GM19324 (cell line): Measurements from ENCODE around the gene STN1.

ENCODE experiments used
- ATAC-seq: cut with Tn5 transposase; IDR thresholded peaks from one replicate; pipeline ENCODE4 v1.9.1; 2021; ENCODE audit warnings: mild to moderate bottlenecking, moderate library complexity; ENCODE audit not compliant: unreplicated experiment, low FRiP score

Gene STN1

DNA sequence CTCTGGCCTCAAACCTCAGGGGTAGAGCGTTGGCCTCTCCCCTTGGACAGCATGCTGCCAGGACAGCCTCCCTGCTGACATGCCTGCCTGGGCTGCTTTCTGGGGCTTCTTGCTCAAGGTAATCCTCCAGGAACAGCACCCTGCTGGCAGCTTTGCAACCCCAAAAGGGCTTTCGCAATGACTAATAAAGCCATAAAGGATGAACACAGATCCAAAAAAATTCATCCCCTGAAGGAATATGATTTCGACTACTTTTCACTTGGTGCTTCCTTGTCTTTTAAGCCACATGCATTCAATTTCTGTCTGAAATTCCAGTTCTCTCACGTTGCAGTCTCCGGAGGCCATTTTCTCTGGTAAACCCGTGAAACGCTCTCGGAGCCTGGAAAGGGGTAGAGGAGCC is 47.5 kb downstream of the STN1 start:
- no peak for ATAC-seq

DNA sequence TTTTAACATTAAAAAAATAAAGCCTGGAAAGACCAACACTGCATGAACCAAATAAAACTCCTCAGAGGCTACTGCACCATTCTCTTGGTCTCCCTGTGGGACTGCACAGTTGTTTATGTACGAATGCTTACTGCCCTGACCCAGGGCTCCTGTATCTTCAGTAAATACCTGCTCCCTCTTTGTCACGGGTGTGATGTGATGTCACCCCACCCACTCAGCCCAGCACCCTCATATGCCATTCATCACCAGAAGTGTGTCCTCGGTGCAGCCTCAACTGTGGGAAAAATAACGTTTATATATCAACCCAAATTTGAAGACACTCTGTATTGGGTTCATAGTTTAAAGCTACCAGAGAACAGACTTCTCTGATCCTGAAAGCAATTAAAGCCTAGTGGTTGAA is 48.6 kb downstream of the STN1 start:
- ATAC-seq: no peak

DNA sequence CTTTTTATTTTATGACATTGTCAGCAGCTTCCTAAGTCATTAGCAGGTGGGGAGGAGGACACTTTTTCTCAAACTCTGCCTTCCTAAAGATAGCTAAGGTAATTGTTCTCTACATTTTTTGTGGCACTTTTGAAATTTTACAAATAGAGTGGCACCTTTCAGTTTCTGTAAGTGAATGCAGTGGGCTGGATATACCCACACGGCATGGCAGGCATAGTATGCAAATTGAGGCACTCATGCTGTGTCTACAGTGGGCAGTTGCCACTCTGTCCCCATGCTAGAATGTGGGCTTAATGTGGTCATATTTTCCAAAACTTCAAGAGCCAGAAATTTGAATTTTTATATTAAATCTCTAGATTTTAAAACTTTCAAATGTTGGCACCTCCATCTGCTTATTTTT is 49.8 kb downstream of the STN1 start:
- ATAC-seq: no peak

DNA sequence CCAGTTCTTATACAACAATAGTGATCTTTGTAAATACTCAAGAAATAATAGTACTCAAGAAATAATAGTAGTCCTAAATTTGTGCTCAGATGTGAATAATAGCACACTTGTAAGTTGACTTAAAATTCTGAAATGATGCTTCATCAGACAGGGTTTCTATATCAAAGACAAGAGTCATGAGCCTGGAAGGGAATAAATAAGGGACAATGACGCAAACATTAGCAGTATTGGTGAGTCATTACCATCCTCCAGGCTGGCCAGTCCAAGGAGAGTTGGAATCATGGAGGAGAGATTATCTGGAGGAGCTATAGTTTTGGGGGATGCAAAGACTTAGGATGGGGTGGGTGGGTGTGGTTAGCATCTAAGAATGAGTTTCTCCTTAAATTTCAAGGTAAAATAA is 56.5 kb downstream of the STN1 start:
- no peak for ATAC-seq

DNA sequence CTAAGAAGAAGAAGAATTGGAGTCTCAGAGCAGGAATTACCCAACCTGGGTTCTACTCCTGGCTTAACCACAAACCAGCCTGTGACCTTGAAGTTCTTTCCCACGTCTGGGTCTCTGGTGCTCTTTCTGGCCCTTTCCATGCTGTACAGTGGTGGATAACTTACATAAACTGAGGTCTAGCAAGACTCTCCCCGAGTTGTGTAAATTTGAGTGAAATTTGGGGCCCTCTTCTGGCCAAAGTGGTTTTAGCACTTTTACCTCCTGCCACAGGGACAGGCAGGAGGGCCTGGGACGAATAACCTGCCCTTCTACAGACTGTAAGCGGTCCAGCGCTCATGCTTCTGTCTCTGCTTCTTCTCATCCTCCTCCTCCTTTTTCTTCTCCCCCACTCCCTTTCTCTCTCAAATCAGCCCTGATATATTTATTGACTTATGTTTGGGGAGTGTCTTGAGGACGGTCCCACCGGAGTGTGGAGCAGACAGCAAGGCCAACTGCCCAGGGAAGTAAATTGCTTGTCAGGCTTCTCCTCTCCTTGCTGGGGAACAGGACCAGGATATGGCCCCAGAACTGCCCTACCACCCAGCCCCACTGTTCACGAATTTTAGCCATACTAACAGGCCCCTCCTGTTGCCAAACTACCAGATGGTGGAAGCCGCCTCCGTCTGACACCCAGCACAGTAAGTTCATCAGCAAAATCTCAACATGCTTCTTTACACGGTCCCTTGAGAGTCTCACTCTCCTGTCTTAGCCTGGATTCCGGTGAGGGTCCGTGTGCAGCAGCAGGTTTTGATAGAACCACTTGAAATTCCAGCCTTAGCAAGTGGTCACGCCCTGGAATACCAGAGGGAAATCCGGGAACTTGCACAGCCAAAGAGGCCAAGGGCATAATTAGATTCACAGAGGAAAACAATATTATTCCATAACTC is 58.6 kb downstream of the STN1 start:
- ATAC-seq: no peak

- no peak for ATAC-seq
These were observed 59.6 kb downstream of the STN1 start for GRCh38 chr10:103858360-103858759.

- ATAC-seq: no peak
These were observed 61.2 kb downstream of the STN1 start for GRCh38 chr10:103856797-103857170.

DNA sequence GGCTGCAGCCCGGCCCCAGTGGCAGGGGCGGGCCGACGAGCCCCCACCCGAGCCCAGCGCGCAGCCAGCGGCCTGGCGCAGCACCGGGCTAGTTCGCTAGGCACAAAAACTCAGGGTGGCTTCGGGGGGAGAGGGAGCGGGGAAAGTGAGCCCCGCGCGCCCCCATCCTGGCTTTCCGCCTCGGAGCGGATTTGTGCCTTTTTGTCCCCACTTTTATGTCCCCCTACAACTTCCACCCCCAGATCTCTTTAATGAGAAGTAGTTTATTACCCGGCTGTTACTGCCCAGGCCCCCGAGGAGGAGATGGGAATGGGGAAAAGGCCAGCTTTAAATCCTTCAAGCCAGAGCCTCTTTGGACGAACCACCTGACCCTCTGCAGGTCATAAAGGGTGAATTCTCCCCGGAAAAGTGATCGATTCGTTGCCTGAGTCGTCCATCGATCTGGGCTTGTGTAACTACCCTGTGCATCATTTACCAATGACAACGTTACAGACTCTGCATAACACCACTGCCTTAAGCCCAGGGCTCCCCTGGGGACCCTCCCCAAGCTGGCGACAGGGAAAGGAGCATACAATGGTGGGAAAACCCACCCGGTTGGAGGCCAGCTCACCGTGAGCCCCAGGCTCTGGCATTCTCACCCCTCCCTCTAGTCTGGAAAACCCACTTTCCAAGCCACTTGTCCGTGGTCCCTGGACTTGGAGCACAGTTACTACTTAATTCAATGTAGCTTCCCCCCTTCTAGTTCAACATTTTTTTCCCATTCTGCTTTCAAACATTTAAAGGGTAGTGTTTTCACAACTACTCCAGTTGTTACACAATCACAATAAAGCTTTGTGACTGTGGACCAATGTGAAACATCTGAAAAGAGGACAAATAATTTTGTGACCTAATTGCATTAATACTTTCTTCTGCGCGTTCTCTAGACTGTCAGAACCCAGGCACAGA is 61.9 kb downstream of the STN1 start:
- no peak for ATAC-seq

DNA sequence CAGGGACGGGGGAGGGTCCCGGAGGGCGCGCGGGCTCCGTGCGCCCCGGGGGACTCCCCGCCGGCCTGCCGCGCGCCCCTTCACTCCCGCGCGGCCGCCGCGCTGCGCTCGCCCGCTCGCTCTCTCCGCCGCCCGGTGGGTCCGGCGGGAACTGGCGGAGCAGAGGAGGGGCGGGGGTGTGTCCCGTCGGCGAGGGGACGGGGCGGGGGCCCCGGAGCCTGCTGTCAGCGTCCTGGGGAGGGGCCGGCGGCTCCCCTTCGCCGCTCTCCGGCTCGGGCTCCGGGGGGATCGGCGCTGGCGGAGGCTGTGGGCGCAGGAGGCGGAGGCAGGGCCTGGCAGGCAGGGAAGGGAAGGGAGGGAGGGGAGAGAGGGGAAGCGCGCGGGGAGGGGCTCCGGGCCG is 62.6 kb downstream of the STN1 start, which contains the start of gene SH3PXD2A:
SH3PXD2A (minus strand) TSS at position 153 of the 400 bp plus-strand sequence. CDS start 310 bp downstream, outside the sequence.
- ATAC-seq: no peak

- ATAC-seq: no peak
These were observed 63.1 kb downstream of the STN1 start for GRCh38 chr10:103854686-103855391.

DNA sequence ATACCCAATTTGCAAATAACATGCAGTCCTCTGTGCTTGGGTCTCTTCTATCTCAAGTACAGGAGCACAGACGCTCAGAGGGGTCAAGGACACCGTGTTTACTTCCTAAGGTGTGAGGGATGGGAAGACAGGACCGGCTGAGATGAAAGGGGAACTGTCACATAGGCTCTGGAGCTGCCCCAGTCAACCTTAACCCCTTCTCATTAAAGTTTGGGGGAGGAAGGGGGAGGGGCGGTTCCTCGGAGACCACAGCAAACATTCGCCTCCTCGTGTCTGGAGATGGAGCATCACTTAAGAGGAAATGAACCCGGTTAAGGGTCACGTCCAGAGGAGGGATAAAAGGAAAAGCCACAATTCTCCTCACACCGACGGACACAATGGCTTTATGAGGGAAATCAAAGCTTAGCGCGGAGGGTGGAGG is 63.7 kb downstream of the STN1 start:
- no peak for ATAC-seq

GRCh38 chr10:103853428-103854264 is 64.3 kb downstream of the STN1 start:
- ATAC-seq: no peak

DNA sequence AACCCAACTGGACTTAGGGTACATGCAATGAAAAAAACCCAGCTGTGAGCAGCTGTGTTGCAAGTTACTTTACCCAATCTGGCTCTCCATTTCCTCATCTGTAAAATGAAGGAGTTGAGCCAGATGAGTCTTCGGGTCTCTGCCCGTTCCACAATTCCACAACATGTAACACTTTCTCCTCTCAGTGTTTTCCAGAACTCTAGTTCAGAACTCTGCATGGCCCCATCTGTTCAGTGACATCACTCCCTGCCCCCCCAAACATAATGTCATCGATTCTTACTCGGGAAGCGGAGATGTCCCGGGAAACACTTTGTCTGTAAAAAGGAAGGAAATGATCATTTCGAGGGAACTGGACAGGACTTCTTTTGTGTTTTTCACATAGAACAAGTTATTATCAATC is 65.1 kb downstream of the STN1 start:
- ATAC-seq: no peak

GRCh38 chr10:103852189-103852711 is 65.7 kb downstream of the STN1 start:
- no peak for ATAC-seq

- no peak for ATAC-seq
These were observed 66.7 kb downstream of the STN1 start for GRCh38 chr10:103851261-103851660.

DNA sequence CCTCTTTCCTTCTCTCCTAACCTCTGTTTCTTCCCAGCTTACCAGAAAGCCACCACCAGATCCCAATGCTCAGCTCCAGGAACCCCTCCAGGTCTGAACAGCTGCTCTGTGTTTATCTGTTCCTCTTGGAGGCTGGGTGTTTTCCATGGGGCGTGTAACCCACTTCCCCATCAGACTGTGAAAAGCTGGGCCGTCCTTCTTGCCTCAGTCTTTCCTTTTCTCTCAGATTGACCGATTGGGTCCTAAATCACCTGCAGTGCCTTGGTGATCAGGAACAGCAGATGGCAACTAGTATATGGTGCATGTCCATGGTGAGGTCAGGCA is 67.5 kb downstream of the STN1 start:
- ATAC-seq: no peak

- ATAC-seq: no peak
These were observed 68.0 kb downstream of the STN1 start for GRCh38 chr10:103849880-103850571.

- no peak for ATAC-seq
These were observed 68.6 kb downstream of the STN1 start for GRCh38 chr10:103849212-103849877.
